ENCODE results near the gene ITPR3.

- no peak for TF ChIP-seq YY1 (IDR thresholded peaks at IDR 0.05; ENCODE audit: low read depth)
- TF ChIP-seq, protein P1, sequence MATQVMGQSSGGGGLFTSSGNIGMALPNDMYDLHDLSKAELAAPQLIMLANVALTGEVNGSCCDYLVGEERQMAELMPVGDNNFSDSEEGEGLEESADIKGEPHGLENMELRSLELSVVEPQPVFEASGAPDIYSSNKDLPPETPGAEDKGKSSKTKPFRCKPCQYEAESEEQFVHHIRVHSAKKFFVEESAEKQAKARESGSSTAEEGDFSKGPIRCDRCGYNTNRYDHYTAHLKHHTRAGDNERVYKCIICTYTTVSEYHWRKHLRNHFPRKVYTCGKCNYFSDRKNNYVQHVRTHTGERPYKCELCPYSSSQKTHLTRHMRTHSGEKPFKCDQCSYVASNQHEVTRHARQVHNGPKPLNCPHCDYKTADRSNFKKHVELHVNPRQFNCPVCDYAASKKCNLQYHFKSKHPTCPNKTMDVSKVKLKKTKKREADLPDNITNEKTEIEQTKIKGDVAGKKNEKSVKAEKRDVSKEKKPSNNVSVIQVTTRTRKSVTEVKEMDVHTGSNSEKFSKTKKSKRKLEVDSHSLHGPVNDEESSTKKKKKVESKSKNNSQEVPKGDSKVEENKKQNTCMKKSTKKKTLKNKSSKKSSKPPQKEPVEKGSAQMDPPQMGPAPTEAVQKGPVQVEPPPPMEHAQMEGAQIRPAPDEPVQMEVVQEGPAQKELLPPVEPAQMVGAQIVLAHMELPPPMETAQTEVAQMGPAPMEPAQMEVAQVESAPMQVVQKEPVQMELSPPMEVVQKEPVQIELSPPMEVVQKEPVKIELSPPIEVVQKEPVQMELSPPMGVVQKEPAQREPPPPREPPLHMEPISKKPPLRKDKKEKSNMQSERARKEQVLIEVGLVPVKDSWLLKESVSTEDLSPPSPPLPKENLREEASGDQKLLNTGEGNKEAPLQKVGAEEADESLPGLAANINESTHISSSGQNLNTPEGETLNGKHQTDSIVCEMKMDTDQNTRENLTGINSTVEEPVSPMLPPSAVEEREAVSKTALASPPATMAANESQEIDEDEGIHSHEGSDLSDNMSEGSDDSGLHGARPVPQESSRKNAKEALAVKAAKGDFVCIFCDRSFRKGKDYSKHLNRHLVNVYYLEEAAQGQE (IDR thresholded peaks at IDR 0.05; ENCODE audit: low read depth) = no peak
- no peak for TF ChIP-seq CREB1 (IDR thresholded peaks at IDR 0.05; ENCODE audit: low read depth)
- TF ChIP-seq TEAD4 (IDR thresholded peaks at IDR 0.05) = no peak
- TF ChIP-seq RAD21 (IDR thresholded peaks at IDR 0.05; ENCODE audit: low read depth) = no peak
Observed at GRCh38 chr6:33719326-33719987, 98.3 kb downstream of the ITPR3 start.

Data from Ishikawa (cell line).